ENCODE results near the gene CHP1.
A peak's percentile ranks its signal among the peaks of the same experiment; 100 is the strongest.
"Not testable (repeated sequence)": the region's sequence is repeated elsewhere in the genome, so short reads cannot be mapped to it uniquely, and the experiment has no call there.

The CHP1 gene

GRCh38 chr15:41307679-41308078 is 76.6 kb downstream of the CHP1 start:
- no peak for DNase-seq (ENCODE audit: low spot score)
- in situ Hi-C loops (cut with MboI; ENCODE audit: low pct_unique_long_range_greater_than_20kb, low sequenced_read_pairs, unreplicated experiment) = no loop called here
- TF ChIP-seq, protein P1, sequence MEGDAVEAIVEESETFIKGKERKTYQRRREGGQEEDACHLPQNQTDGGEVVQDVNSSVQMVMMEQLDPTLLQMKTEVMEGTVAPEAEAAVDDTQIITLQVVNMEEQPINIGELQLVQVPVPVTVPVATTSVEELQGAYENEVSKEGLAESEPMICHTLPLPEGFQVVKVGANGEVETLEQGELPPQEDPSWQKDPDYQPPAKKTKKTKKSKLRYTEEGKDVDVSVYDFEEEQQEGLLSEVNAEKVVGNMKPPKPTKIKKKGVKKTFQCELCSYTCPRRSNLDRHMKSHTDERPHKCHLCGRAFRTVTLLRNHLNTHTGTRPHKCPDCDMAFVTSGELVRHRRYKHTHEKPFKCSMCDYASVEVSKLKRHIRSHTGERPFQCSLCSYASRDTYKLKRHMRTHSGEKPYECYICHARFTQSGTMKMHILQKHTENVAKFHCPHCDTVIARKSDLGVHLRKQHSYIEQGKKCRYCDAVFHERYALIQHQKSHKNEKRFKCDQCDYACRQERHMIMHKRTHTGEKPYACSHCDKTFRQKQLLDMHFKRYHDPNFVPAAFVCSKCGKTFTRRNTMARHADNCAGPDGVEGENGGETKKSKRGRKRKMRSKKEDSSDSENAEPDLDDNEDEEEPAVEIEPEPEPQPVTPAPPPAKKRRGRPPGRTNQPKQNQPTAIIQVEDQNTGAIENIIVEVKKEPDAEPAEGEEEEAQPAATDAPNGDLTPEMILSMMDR (IDR thresholded peaks at IDR 0.05; ENCODE audit: extremely low read depth, insufficient read depth, missing control alignments) = no peak

DNA sequence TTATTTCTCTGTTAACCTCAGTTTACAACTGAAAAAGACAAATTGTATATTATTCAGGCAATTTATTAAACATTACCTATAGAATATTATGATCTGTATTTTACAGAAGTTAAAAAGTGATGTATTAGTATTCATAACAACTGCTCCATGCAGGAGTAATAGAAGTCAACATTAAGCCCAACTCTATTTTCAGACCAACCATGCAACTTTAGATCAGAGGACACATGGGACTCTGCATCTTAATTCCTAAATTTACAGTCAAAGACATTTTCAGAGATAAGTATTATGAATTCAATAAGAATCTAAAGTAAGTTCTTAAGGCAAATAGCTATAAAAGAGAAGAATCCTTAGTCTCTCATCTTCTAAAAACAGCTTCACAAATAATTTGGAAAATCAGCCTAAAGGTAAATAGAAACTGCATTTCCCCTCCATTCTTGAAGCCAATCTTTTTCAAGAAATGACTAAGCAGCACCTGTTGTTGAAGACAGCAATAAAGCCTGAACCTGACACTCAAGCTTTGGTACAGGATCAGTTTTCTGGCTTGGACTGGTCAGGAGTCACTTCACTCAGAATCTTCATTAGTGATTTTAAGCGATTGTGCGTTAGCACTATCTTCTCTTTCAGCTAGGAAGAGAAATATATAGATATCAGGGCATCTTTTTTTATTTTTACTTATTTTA is 78.3 kb downstream of the CHP1 start:
- TF ChIP-seq, protein P1 (IDR thresholded peaks at IDR 0.05; ENCODE audit: extremely low read depth, insufficient read depth, missing control alignments) = no peak
- peak; percentile 30 for DNase-seq (ENCODE audit: low spot score)
- in situ Hi-C loops (cut with MboI; ENCODE audit: low pct_unique_long_range_greater_than_20kb, low sequenced_read_pairs, unreplicated experiment) = no loop called here

- in situ Hi-C loops (cut with MboI; ENCODE audit: low pct_unique_long_range_greater_than_20kb, low sequenced_read_pairs, unreplicated experiment); DNase-seq (ENCODE audit: low spot score): not testable (repeated sequence)
Observed at GRCh38 chr15:41320805-41321330, 89.8 kb downstream of the CHP1 start.

- no peak for DNase-seq (ENCODE audit: low spot score)
- TF ChIP-seq, protein P1 (IDR thresholded peaks at IDR 0.05; ENCODE audit: extremely low read depth, insufficient read depth, missing control alignments) = no peak
- in situ Hi-C loops (cut with MboI; ENCODE audit: low pct_unique_long_range_greater_than_20kb, low sequenced_read_pairs, unreplicated experiment) = no loop called here
Observed at GRCh38 chr15:41323611-41324010, 92.5 kb downstream of the CHP1 start.

DNA sequence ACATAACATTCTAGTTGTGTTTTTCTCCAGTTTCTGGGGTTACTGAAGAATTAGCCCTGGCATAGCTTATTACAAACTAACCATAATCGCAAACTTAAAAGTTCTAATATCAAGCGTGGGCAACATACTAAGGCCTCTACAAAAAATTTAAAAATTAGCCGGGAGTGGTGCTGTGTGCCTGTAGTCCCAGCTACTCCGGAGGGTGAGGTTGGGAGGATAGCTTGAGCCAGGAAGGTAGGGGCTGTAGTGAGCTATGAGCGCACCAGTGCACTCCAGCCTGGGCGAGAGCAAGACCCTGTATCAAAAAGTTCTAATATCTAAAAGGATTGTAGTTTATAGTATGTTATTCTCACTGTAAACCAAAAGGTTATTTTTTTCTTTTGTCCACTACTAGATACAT is 100.2 kb downstream of the CHP1 start:
- no peak for DNase-seq (ENCODE audit: low spot score)
- TF ChIP-seq, protein P1 (IDR thresholded peaks at IDR 0.05; ENCODE audit: extremely low read depth, insufficient read depth, missing control alignments) = no peak
- in situ Hi-C loops (cut with MboI; ENCODE audit: low pct_unique_long_range_greater_than_20kb, low sequenced_read_pairs, unreplicated experiment) = no loop called here
